PC-3 (cell line): ENCODE measurements around the gene NCMAP. TPM values are rescaled to one million over a fixed set of nuclear protein-coding genes. Genes with fewer than 3 reads are reported as not detected.

Experiments
- ATAC-seq: fragments of 200-7000 bp; cut with Tn5 transposase; 2 replicates; pipeline ENCODE4 v1.9.1; 2020; ENCODE audit warnings: mild to moderate bottlenecking, moderate library complexity
- BruUV-seq: library from RNA; stranded (reverse); fragments of 400-500 nt; replicated peaks from 2 replicates; lab custom pipeline; 2021; lab: Mats Ljungman, UMichigan
- CTCF ChIA-PET: fragments of 300-600 bp; sonication (Branson Sonifier 250); formaldehyde crosslinking; loops from one replicate; lab custom pipeline; 2022; ENCODE audit warnings: antibody characterized with exemption; lab: Charles Lee
- POLR2A ChIA-PET: fragments of 300-600 bp; sonication (Branson Sonifier 250); formaldehyde crosslinking; loops from one replicate; lab custom pipeline; 2022; ENCODE audit warnings: antibody characterized with exemption; ENCODE audit not compliant: unreplicated experiment; lab: Charles Lee
- DNase-seq: peaks from one replicate; pipeline ENCODE4 v3.0.0-alpha.2; 2015
- H2AFZ ChIP-seq: fragments of 300-600 bp; sonication (generic); 2 replicates; pipeline ENCODE4 v1.6.0; 2016; ENCODE audit warnings: antibody characterized with exemption, low read length
- H3F3A ChIP-seq: fragments of 300-600 bp; sonication (generic); one replicate; pipeline ENCODE4 v1.6.0; 2017; ENCODE audit warnings: antibody characterized with exemption, low read length, control low read depth, mild to moderate bottlenecking; ENCODE audit not compliant: unreplicated experiment
- H3K27ac ChIP-seq: fragments of 300-600 bp; sonication (generic); 2 replicates; pipeline ENCODE4 v1.5.1; 2016; ENCODE audit warnings: mild to moderate bottlenecking, low read length
- H3K27me3 ChIP-seq: fragments of 300-600 bp; sonication (generic); 2 replicates; pipeline ENCODE4 v1.6.1; 2016; ENCODE audit warnings: low read length, mixed read lengths
- H3K36me3 ChIP-seq: fragments of 300-600 bp; sonication (generic); 2 replicates; pipeline ENCODE4 v1.6.1; 2016; ENCODE audit warnings: low read depth, mixed run types, low read length, mixed read lengths
- H3K4me1 ChIP-seq: fragments of 300-600 bp; sonication (generic); 2 replicates; pipeline ENCODE4 v1.5.1; 2016; ENCODE audit warnings: low read length; ENCODE audit not compliant: insufficient read depth
- H3K4me2 ChIP-seq: fragments of 300-600 bp; sonication (generic); 2 replicates; pipeline ENCODE4 v1.6.0; 2016; ENCODE audit warnings: low read length
- H3K4me3 ChIP-seq: fragments of 300-600 bp; sonication (generic); 2 replicates; pipeline ENCODE4 v1.5.1; 2016; ENCODE audit warnings: mild to moderate bottlenecking, low read length, mixed read lengths
- H3K79me2 ChIP-seq: fragments of 300-600 bp; sonication (generic); 2 replicates; pipeline ENCODE4 v1.6.1; 2017; ENCODE audit warnings: low read length, mixed read lengths
- H3K9ac ChIP-seq: fragments of 300-600 bp; sonication (generic); 2 replicates; pipeline ENCODE4 v1.6.0; 2016; ENCODE audit warnings: mild to moderate bottlenecking, low read length
- H3K9me2 ChIP-seq: fragments of 300-600 bp; sonication (generic); replicated peaks from 2 replicates; pipeline ENCODE4 v1.6.1; 2016; ENCODE audit warnings: mixed run types, low read length, mixed read lengths
- H3K9me3 ChIP-seq: fragments of 300-600 bp; sonication (generic); 2 replicates; pipeline ENCODE4 v1.6.1; 2016; ENCODE audit warnings: low read length, mixed read lengths
- H4K20me1 ChIP-seq: fragments of 300-600 bp; sonication (generic); 2 replicates; pipeline ENCODE4 v1.6.1; 2016; ENCODE audit warnings: low read length, mixed read lengths
- EZH2 ChIP-seq: fragments of 300-600 bp; sonication (generic); IDR thresholded peaks from one replicate; pipeline ENCODE4 v1.6.1; 2017; ENCODE audit warnings: antibody characterized with exemption, mild to moderate bottlenecking, low read length; ENCODE audit not compliant: unreplicated experiment
- EZH2phosphoT487 ChIP-seq: fragments of 300-600 bp; sonication (generic); IDR thresholded peaks from 2 replicates; pipeline ENCODE4 v1.6.1; 2018; ENCODE audit warnings: mild to moderate bottlenecking, antibody characterized with exemption, low read length, borderline replicate concordance
- intact Hi-C: fragments of 100-400 bp; cut with micrococcal nuclease; formaldehyde crosslinking; loops from 2 replicates; pipeline ENCODE4 v1.9.0; 2023
- total RNA-seq: library from RNA; depleted of rRNA; stranded (reverse); fragments of >200 nt; gene quantifications from 2 replicates; pipeline ENCODE4 v1.2.3, GENCODE V29; 2014
- TF ChIP-seq, protein P1 (sequence below): fragments of 300-600 bp; sonication (generic); conservative IDR thresholded peaks from 2 replicates; pipeline ENCODE4 v1.5.1; 2017; ENCODE audit warnings: antibody characterized with exemption, low read depth, mild to moderate bottlenecking, low read length

Gene NCMAP
- total RNA-seq, 1 experiment from 2014 or later: 1.8 TPM

DNA sequence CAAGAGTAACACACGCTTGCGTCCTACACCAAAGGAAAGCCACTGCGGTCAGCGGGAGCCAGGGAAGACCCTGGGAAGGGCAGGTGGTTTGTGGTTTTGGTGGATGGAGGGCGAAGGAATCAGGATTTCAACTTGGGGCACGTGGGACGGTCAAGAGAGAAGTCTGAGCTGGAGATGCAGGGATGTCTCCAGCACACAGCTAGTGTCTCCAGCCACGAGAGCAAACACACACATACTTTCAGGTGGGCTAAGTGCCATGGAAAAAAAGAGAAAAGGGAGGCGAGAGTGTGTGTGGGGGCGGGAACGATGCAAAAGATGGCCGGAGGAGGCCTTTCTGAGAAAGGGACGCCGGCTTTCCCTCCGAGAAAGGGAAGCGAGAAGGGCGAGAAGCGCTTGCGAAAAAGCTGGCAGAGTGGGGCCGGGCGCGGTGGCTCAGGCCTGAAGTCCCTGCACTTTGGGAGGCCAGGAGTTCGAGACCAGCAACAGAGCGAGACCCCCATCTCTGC is 85.8 kb downstream of the NCMAP start:
- peaks cover 28% of the 10 kb centered on the region for H4K20me1 ChIP-seq
- peak overlapping the region; percentile 77 for H3K4me3 ChIP-seq
- no peak overlapping the region for H2AFZ ChIP-seq
- DNase-seq: no peak
- ChIA-PET CTCF (no interaction called here), POLR2A (no interaction called here)
- no peak overlapping the region for H3K27ac ChIP-seq
- ATAC-seq: no peak
- H3K9me2 ChIP-seq: no peaks in the 10 kb centered on the region
- no peaks in the 10 kb centered on the region for H3K9me3 ChIP-seq
- H3K9ac ChIP-seq: peak overlapping the region; percentile 95
- peaks cover 28% of the 10 kb centered on the region for H3K4me1 ChIP-seq
- H3K79me2 ChIP-seq: peaks cover 50% of the 10 kb centered on the region
- H3F3A ChIP-seq: no peaks in the 10 kb centered on the region
- H3K36me3 ChIP-seq: peaks cover 15% of the 10 kb centered on the region
- TF ChIP-seq EZH2 (no peak), EZH2phosphoT487 (no peak)
- TF ChIP-seq, protein P1, sequence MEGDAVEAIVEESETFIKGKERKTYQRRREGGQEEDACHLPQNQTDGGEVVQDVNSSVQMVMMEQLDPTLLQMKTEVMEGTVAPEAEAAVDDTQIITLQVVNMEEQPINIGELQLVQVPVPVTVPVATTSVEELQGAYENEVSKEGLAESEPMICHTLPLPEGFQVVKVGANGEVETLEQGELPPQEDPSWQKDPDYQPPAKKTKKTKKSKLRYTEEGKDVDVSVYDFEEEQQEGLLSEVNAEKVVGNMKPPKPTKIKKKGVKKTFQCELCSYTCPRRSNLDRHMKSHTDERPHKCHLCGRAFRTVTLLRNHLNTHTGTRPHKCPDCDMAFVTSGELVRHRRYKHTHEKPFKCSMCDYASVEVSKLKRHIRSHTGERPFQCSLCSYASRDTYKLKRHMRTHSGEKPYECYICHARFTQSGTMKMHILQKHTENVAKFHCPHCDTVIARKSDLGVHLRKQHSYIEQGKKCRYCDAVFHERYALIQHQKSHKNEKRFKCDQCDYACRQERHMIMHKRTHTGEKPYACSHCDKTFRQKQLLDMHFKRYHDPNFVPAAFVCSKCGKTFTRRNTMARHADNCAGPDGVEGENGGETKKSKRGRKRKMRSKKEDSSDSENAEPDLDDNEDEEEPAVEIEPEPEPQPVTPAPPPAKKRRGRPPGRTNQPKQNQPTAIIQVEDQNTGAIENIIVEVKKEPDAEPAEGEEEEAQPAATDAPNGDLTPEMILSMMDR: no peak
- peak overlapping the region; percentile 80 for H3K4me2 ChIP-seq
- BruUV-seq: no TSS peak
- no peaks in the 10 kb centered on the region for H3K27me3 ChIP-seq
- intact Hi-C loops: no loop called here

DNA sequence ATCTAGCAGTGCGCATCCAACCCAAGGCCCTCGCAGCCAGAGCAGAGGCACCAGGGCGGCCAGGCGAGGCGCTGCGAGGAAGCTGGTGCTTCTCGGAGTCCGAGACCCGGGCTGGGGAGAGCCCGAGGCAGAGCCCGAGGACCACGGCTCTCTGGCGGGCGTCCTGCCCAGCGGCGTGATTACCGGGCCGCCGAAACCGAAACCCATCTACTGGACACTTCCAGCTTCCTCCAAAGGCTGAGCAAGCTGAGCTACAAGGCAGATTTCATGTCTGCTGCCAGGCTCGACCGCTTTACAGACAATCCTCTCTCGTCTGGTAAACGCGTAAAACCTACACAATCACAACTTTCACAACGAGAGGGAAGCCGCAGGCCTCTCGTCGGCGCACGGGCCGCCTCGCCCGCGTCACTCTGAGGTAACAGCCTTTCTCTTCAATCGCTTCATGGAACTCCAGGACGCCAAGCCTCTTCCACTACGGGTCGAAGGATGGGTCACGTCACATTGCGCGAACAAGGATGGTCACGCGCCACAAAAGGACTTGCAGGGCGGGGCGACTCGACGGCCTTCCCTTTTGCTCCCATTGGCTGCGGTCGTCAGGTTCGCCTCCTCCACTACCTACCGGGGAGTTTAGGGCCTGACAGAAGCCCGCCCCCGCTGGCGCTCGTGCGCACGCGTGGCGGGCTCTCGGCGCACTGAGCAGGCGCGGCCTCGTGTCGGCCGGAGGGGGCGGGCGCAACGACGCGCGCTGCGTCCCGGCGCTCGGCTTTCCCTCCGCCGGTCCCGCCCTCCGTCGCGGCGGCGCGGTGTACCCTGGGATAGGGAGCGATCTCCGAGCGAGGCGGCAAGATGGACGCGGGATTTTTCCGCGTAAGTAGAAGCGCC is 86.8 kb downstream of the NCMAP start, which contains the start of gene SRRM1:
Gene SRRM1 (plus strand): TSS at position 822 of the 882 bp plus-strand sequence. CDS start 25 bp downstream, at position 847.
- no peaks in the 10 kb centered on the region for H3K9me3 ChIP-seq
- H3K9ac ChIP-seq: peak within 1 kb of the TSS; percentile 98
- peak within 1 kb of the TSS; percentile 82 for H3K4me2 ChIP-seq
- BruUV-seq: TSS peak; percentile 97
- H3K79me2 ChIP-seq: peaks cover 60% of the 10 kb centered on the region
- peaks cover 36% of the 10 kb centered on the region for H4K20me1 ChIP-seq
- no peaks in the 10 kb centered on the region for H3F3A ChIP-seq
- ATAC-seq (peak; percentile 92), DNase-seq (peak; percentile 99)
- intact Hi-C loops: no loop called here
- CTCF ChIA-PET: interaction anchor here (0.6 kb wide), 1 partner anchor 232 kb away, joined by 4 read pairs; no protein-coding TSS in a partner anchor
- H3K4me3 ChIP-seq: peak within 1 kb of the TSS; percentile 98
- H3K27me3 ChIP-seq: no peaks in the 10 kb centered on the region
- POLR2A ChIA-PET: no interaction called here
- H3K27ac ChIP-seq: peak within 1 kb of the TSS; percentile 85
- H3K36me3 ChIP-seq: peaks cover 25% of the 10 kb centered on the region
- H3K4me1 ChIP-seq: peaks cover 28% of the 10 kb centered on the region
- H3K9me2 ChIP-seq: no peaks in the 10 kb centered on the region
- H2AFZ ChIP-seq: peak within 1 kb of the TSS; percentile 56
- TF ChIP-seq, protein P1: no peak; the same call in 1 of the 2 replicates
- no peak for TF ChIP-seq EZH2
- TF ChIP-seq EZH2phosphoT487: no peak
